ENCODE measurements around the gene GIGYF2.

GRCh38 chr2:232810444-232810843 lies 113.3 kb downstream of the GIGYF2 start:
- TF ChIP-seq CTCF (IDR thresholded peaks at IDR 0.05) (no peak), ZFX (IDR thresholded peaks at IDR 0.05; ENCODE audit: borderline replicate concordance) (no peak)
